GM12891 (cell line): Measurements from ENCODE around the gene OPN5.
A peak's percentile ranks its signal among the peaks of the same experiment; 100 is the strongest.

Source experiments
- DNase-seq: peaks from one replicate; pipeline ENCODE4 v3.0.0; 2011; ENCODE audit warnings: low spot score; ENCODE audit not compliant: insufficient read length
- FAIRE-seq: peaks from 2 replicates; lab custom pipeline; 2011; peaks lifted over from hg19 to GRCh38; lab: Jason Lieb, UNC
- PAX5 ChIP-seq: IDR thresholded peaks from 2 replicates; pipeline ENCODE4 v1.6.1; 2011; ENCODE audit warnings: low read length, moderate library complexity, mild to moderate bottlenecking; ENCODE audit not compliant: insufficient read depth, severe bottlenecking
- POLR2A ChIP-seq: IDR thresholded peaks from 2 replicates; pipeline ENCODE4 v1.6.1; 2011; ENCODE audit warnings: low read depth, low read length, control low read depth
- POLR2AphosphoS5 ChIP-seq: IDR thresholded peaks from 2 replicates; pipeline ENCODE4 v1.6.1; 2011; ENCODE audit warnings: low read depth, low read length, control low read depth
- POU2F2 ChIP-seq: IDR thresholded peaks from 2 replicates; pipeline ENCODE4 v1.6.1; 2011; ENCODE audit warnings: low read depth, mild to moderate bottlenecking, control low read depth, low read length, moderate library complexity
- SPI1 ChIP-seq: IDR thresholded peaks from 2 replicates; pipeline ENCODE4 v1.6.1; 2011; ENCODE audit warnings: low read depth, low read length, control low read depth
- TAF1 ChIP-seq: IDR thresholded peaks from 2 replicates; pipeline ENCODE4 v1.6.1; 2011; ENCODE audit warnings: low read depth, low read length, control low read depth

Gene OPN5

DNA sequence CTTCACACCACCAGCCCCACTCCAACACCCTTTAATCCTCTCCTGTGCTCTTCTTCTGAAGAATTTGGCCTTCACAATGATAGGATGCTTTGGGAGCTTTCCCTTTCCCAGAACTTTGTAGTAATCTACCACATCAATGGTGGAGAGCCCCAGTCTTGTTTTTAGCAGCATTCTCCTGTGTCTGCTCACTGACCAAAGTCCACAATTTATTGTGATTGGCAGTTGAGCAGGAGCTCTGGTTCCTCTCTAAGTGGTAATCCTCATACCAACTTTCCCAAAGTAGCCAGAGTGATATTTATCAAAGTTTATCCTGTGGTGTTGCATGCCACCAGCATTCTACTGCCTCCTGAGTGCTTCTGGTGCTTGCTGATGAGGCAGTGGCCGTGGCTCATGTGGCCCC, 29.0 kb upstream of the OPN5 start:
- DNase-seq (no peak), FAIRE-seq (no peak)
- no peak for TF ChIP-seq SPI1

- DNase-seq (no peak), FAIRE-seq (no peak)
- TF ChIP-seq TAF1 (no peak), POLR2A (no peak), POU2F2 (no peak)
Measured at GRCh38 chr6:47759364-47759763, 22.5 kb upstream of the OPN5 start.

DNA sequence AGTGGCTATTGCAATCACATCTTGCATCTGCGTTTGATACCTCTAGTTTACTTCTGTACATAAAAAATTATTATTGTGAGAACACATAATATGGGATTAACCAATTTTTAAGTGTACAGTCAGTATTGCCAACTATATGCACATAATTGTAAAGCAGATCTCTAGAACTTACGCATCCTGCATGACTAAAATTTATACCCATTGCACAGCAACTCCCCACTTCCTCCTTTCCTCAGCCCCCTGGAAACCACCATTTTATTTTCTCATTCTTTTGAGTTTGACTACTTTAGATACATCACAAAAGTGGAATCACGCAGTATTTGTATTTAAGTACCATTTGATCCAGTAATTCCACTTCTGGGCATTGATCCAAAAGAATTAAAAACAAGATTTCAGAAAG, 19.3 kb upstream of the OPN5 start:
- DNase-seq: no peak
- no peak for FAIRE-seq

DNA sequence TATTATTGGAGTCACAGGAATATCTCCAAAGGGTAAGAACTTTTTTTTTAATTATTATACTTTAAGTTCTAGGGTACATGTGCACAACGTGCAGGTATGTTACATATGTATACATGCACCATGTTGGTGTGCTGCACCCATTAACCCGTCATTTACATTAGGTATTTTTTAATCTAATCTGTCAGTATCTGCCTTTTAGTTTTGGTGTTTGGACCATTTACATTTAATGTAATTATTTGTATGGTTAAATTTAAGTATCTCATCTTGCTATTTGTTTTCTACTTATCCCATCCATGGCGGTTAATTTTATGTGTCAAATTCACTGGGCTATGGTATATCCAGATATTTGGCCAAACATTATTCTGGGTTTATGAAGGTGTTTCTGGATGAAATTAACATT, 15.4 kb upstream of the OPN5 start:
- TF ChIP-seq POLR2AphosphoS5 (no peak), POLR2A (no peak), PAX5 (no peak), POU2F2 (no peak), SPI1 (no peak), TAF1 (no peak)
- DNase-seq (no peak), FAIRE-seq (no peak)

More for the DNA sequence above, 19.3 kb upstream of the OPN5 start:
- TF ChIP-seq POU2F2 (no peak), TAF1 (no peak), POLR2A (no peak), POLR2AphosphoS5 (no peak), PAX5 (no peak), SPI1 (peak; percentile 76)

DNA sequence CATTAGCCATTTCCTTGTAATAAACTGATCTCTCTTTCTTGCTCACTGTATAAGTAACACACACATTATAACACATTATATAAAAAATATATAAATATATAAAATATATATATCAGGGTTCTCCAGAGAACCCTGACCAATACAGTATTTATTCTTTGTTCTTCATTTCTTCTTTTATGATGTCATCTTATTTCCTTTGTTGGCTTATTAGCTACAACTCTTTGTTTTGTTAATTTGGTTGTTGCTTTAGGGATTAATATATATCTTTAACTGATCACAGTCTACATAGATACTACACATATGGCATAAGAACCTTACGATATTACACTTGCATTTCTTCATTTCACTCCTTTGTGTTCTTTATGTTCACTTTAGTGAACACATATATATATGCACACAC, 14.7 kb upstream of the OPN5 start:
- TF ChIP-seq TAF1 (no peak), POLR2A (no peak), PAX5 (no peak), POU2F2 (no peak), POLR2AphosphoS5 (no peak)
- FAIRE-seq: no peak
- DNase-seq: no peak

- DNase-seq (no peak), FAIRE-seq (no peak)
- TF ChIP-seq TAF1: no peak
- no peak for TF ChIP-seq SPI1
- no peak for TF ChIP-seq POLR2A
- no peak for TF ChIP-seq POU2F2
- no peak for TF ChIP-seq PAX5
- no peak for TF ChIP-seq POLR2AphosphoS5
Measured at GRCh38 chr6:47769982-47770381, 11.8 kb upstream of the OPN5 start.

DNA sequence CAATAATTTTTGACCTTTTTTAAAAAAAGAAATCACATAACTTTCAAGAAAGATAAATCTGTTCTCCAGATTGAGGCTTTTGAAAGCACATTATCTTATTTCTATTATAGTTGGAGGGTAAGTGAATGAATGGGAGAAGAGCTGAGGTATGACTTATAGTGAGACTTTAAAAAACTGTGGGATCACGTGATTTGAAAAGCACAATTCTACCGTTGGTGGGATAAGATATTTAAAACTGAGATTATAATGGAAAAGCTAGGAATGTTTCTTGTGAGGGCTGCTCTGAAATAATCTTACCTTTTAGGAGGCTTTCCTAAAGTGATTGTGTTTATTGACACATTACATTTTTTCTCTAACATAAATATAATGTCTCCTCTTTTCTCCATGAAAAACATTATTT, 9.5 kb upstream of the OPN5 start:
- FAIRE-seq: no peak
- no peak for TF ChIP-seq POLR2A
- no peak for TF ChIP-seq PAX5
- no peak for TF ChIP-seq POU2F2
- no peak for TF ChIP-seq SPI1
- TF ChIP-seq POLR2AphosphoS5: no peak
- no peak for TF ChIP-seq TAF1

DNA sequence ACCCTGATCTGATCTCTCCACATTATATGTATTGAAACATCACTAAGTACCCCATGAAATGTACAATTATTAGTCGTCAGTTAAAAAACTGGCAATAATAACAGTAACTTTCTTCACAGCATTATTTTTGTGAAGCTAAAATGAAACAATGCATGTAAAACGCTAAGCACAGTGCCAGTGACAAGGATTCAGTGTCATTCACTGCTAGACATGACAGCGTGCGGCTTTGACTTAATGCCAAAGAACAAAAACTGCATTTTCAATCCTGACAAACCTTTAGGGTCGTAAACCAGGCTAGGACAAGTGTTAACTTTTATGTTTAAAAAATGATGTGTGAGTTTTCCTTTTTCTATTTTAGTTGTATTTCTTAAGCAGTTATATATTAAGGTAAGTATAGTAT, 8.8 kb upstream of the OPN5 start:
- FAIRE-seq: no peak
- TF ChIP-seq SPI1 (no peak), POLR2AphosphoS5 (no peak), PAX5 (no peak), TAF1 (no peak), POU2F2 (no peak), POLR2A (no peak)
- DNase-seq: no peak

More for the DNA sequence above, 9.5 kb upstream of the OPN5 start:
- DNase-seq: no peak

GRCh38 chr6:47780510-47781356, 1.1 kb upstream of the OPN5 start:
- FAIRE-seq (peak; percentile 92), DNase-seq (no peak)
- TF ChIP-seq POLR2A (no peak), POU2F2 (no peak), POLR2AphosphoS5 (no peak), PAX5 (no peak), SPI1 (no peak), TAF1 (no peak)

- DNase-seq: no peak
- TF ChIP-seq POLR2AphosphoS5: no peak
- no peak for TF ChIP-seq TAF1
- no peak for TF ChIP-seq PAX5
- no peak for TF ChIP-seq POLR2A
- no peak for TF ChIP-seq SPI1
- TF ChIP-seq POU2F2: no peak
- FAIRE-seq: no peak
Measured at GRCh38 chr6:47785182-47785581, 3.4 kb downstream of the OPN5 start.
